NCI-H345 treated with DMSO at 0.1 percent for 48 hours (cell line): ENCODE measurements around the gene FOXA3.

ENCODE experiments used
- DNase-seq: peaks from one replicate; lab custom pipeline; 2025; ENCODE audit not compliant: unreplicated experiment; lab: John Stamatoyannopoulos, UW

Gene FOXA3

GRCh38 chr19:45917421-45918091 is 53.4 kb downstream of the FOXA3 start:
- no peak for DNase-seq

- no peak for DNase-seq
These were observed 54.6 kb downstream of the FOXA3 start for GRCh38 chr19:45918721-45919120.

DNA sequence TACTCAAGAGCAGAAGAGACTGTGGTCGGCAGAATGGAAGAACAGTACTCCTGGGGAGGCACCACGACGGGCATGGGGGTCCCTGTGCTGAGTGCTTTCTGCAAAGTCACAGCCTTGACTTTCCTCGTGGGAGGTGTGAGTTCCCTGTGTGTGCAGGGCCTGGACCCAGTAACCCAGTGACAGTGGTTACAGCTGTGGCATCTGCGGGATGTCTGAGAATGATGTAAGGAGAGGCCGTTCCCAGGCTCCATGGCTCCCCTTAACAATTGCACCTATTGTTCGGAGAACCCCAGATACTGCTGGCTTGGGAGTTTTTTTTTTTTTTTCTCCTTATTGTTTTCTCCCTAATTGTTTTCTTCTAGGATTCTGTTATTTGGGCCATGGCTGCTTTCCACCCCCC is 55.6 kb downstream of the FOXA3 start:
- no peak for DNase-seq

DNA sequence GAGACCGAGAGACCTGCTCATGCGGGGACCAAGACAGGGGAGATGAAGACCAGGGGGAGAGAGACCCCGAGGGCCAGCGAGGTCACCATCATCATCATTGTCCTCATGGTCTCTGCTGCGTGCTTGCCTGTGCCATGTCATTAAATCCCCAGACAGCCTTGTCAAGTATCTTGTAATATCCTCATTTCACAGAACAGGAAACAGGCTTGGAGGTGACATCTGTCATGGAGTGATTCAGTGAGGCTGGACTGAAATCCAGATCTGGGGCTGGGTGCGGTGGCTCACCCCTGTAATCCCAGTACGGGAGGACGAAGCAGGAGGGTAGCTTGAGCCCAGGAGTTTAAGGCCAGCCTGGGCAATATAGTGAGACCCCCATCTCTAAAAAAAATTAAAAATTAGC is 56.3 kb downstream of the FOXA3 start:
- no peak for DNase-seq

- no peak for DNase-seq
These were observed 58.2 kb downstream of the FOXA3 start for GRCh38 chr19:45922281-45922680.
